Measurements from ENCODE around the gene ST8SIA1. TPM values are rescaled to one million over a fixed set of nuclear protein-coding genes. Genes with fewer than 3 reads are reported as not detected.

ST8SIA1 gene
- total RNA-seq, 1 donor from 2014 or later: 2.1 TPM

- intact Hi-C loops (cut with micrococcal nuclease): no loop called here
- Histone ChIP-seq H3K27ac (replicated peaks) (no peak overlapping the region), H3K27me3 (ENCODE audit: low read depth) (no peaks in the 10 kb centered on the region), H3K36me3 (no peaks in the 10 kb centered on the region), H3K9me3 (replicated peaks) (peaks cover 13% of the 10 kb centered on the region), H3K4me1 (no peaks in the 10 kb centered on the region), H3K4me3 (no peak overlapping the region)
- DNase-seq: no peak
- TF ChIP-seq CTCF (IDR thresholded peaks at IDR 0.05; ENCODE audit: borderline replicate concordance): no peak
Observed at GRCh38 chr12:22238211-22238610, 96.3 kb downstream of the ST8SIA1 start.

- TF ChIP-seq CTCF (IDR thresholded peaks at IDR 0.05; ENCODE audit: borderline replicate concordance): no peak
- no peak overlapping the region for H3K27ac ChIP-seq (replicated peaks)
- H3K4me3 ChIP-seq: no peak overlapping the region
- no peak for DNase-seq
- H3K36me3 ChIP-seq: no peaks in the 10 kb centered on the region
- H3K4me1 ChIP-seq: no peaks in the 10 kb centered on the region
- H3K27me3 ChIP-seq (ENCODE audit: low read depth): no peaks in the 10 kb centered on the region
- peaks cover 10% of the 10 kb centered on the region for H3K9me3 ChIP-seq (replicated peaks)
- intact Hi-C loops (cut with micrococcal nuclease): no loop called here
Observed at GRCh38 chr12:22234561-22234960, 99.9 kb downstream of the ST8SIA1 start.

GRCh38 chr12:22231836-22232235 is 102.7 kb downstream of the ST8SIA1 start:
- DNase-seq: no peak
- TF ChIP-seq CTCF (IDR thresholded peaks at IDR 0.05; ENCODE audit: borderline replicate concordance): no peak
- intact Hi-C loops (cut with micrococcal nuclease): no loop called here

GRCh38 chr12:22231078-22231477 is 103.4 kb downstream of the ST8SIA1 start:
- no peak for DNase-seq
- no peak for TF ChIP-seq CTCF (IDR thresholded peaks at IDR 0.05; ENCODE audit: borderline replicate concordance)
- Histone ChIP-seq H3K27me3 (ENCODE audit: low read depth) (no peaks in the 10 kb centered on the region), H3K4me3 (no peak overlapping the region), H3K36me3 (no peaks in the 10 kb centered on the region), H3K4me1 (no peaks in the 10 kb centered on the region), H3K27ac (replicated peaks) (no peak overlapping the region), H3K9me3 (replicated peaks) (no peaks in the 10 kb centered on the region)
- intact Hi-C loops (cut with micrococcal nuclease): no loop called here

More at GRCh38 chr12:22231836-22232235, 102.7 kb downstream of the ST8SIA1 start:
- Histone ChIP-seq H3K27me3 (ENCODE audit: low read depth) (no peaks in the 10 kb centered on the region), H3K4me1 (no peaks in the 10 kb centered on the region), H3K27ac (replicated peaks) (no peak overlapping the region), H3K9me3 (replicated peaks) (no peaks in the 10 kb centered on the region), H3K36me3 (no peaks in the 10 kb centered on the region), H3K4me3 (no peak overlapping the region)

- TF ChIP-seq CTCF (IDR thresholded peaks at IDR 0.05; ENCODE audit: borderline replicate concordance): no peak
- Histone ChIP-seq H3K36me3 (no peaks in the 10 kb centered on the region), H3K27me3 (ENCODE audit: low read depth) (no peaks in the 10 kb centered on the region), H3K4me1 (no peaks in the 10 kb centered on the region), H3K9me3 (replicated peaks) (no peaks in the 10 kb centered on the region), H3K4me3 (no peak overlapping the region), H3K27ac (replicated peaks) (no peak overlapping the region)
- DNase-seq: no peak
- intact Hi-C loops (cut with micrococcal nuclease): no loop called here
Observed at GRCh38 chr12:22230280-22230794, 104.2 kb downstream of the ST8SIA1 start.
